Measurements from ENCODE around the gene PPFIA1. TPM values are rescaled to one million over a fixed set of nuclear protein-coding genes. Genes with fewer than 3 reads are reported as not detected.

PPFIA1 gene
- total RNA-seq, 6 donors from 2014 or later, result 53.7 to 164 (median 83.3) TPM

DNA sequence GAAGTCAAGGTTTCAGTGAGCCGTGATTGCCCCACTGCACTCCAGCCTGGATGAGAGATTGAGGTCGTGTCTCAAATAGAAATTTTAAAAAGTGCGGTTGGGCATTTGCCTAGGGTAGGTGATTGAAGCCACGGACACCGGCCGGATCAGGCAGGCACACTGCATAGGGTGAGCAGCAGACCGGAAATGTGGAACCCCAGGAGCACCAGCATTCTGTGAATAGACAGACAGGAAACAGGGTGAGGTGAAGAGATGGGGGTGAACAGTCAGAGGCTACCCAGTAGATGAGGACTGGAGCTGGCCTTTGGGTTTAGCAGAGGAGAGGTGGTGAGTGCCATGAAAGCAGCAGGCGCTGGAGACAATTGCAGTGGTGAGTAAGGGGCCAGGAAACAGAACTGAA is 43.5 kb downstream of the PPFIA1 start:
- Histone ChIP-seq H3K27ac (peak overlapping the region in 2 of 4 donors; percentile 17 to 29), H3K36me3 (peaks cover 0 to under 1% (median 0%) of the 10 kb centered on the region in 4 donors), H3K27me3 (no peaks in the 10 kb centered on the region), H3K4me3 (peak overlapping the region in 1 of 4 donors; percentile 26), H3K9me3 (no peaks in the 10 kb centered on the region), H3K4me1 (peaks cover 2 to 19% (median 14%) of the 10 kb centered on the region in 4 donors)
- TF ChIP-seq POLR2AphosphoS5 (IDR thresholded peaks at IDR 0.05) (no peak), POLR2A (IDR thresholded peaks at IDR 0.05) (no peak), EP300 (IDR thresholded peaks at IDR 0.05) (no peak), CTCF (IDR thresholded peaks at IDR 0.05) (no peak)
- WGBS, 2 donors, result 77 to 87% methylated on average over 8 of the region's 8 CpGs
- ATAC-seq (ENCODE audit: low FRiP score in 2 of 2) (no peak), DNase-seq (no peak)

DNA sequence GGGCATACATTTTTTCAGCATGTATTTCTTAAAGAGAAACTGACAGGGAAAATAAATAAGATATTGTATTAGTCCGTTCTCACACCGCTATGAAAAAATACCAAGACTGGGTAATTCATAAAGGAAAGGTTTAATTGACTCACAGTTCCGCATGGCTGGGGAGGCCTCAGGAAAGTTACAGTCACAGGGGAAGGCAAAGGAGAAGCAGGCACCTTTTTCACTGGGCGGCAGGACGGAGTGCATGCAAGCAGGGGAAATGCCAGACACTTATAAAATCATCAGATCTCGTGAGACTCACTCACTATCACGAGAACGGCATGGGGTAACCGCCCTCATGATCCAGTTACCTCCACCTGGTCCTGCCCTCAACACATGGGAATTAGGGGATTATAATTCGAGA is 44.2 kb downstream of the PPFIA1 start:
- Histone ChIP-seq H3K27me3 (no peaks in the 10 kb centered on the region), H3K9me3 (no peaks in the 10 kb centered on the region), H3K36me3 (peaks cover 0 to 8% (median 2%) of the 10 kb centered on the region in 4 donors), H3K27ac (peak overlapping the region in 3 of 4 donors; percentile 9 to 60 (median 18)), H3K4me1 (peaks cover 2 to 25% (median 18%) of the 10 kb centered on the region in 4 donors), H3K4me3 (peak overlapping the region in 1 of 4 donors; percentile 26)
- 72 to 80% methylated on average over 10 of the region's 10 CpGs for WGBS, 2 donors
- peak in 1 of 2 donors; percentile 48 for ATAC-seq (ENCODE audit: low FRiP score in 2 of 2)
- TF ChIP-seq POLR2AphosphoS5 (IDR thresholded peaks at IDR 0.05), result peak in 1 of 2 donors; percentile 37
- TF ChIP-seq POLR2A (IDR thresholded peaks at IDR 0.05), result peak in 1 of 4 donors; percentile 45
- no peak for TF ChIP-seq EP300 (IDR thresholded peaks at IDR 0.05)
- TF ChIP-seq CTCF (IDR thresholded peaks at IDR 0.05), result no peak
- peak in 1 of 2 donors; percentile 49 for DNase-seq

- DNase-seq (no peak), ATAC-seq (ENCODE audit: low FRiP score in 2 of 2) (peak in 1 of 2 donors; percentile 66)
- no peaks in the 10 kb centered on the region for H3K27me3 ChIP-seq
- H3K27ac ChIP-seq, result peak overlapping the region in 3 of 4 donors; percentile 5 to 60 (median 48)
- TF ChIP-seq POLR2A (IDR thresholded peaks at IDR 0.05) (no peak), EP300 (IDR thresholded peaks at IDR 0.05) (no peak), CTCF (IDR thresholded peaks at IDR 0.05) (no peak), POLR2AphosphoS5 (IDR thresholded peaks at IDR 0.05) (no peak)
- WGBS, 2 donors, result 62 to 65% methylated on average over 4 of the region's 4 CpGs
- H3K9me3 ChIP-seq, result no peaks in the 10 kb centered on the region
- no peak overlapping the region for H3K4me3 ChIP-seq
- peaks cover 2 to 26% (median 20%) of the 10 kb centered on the region in 4 donors for H3K4me1 ChIP-seq
- peaks cover 0 to 13% (median 5%) of the 10 kb centered on the region in 4 donors for H3K36me3 ChIP-seq
These were observed 45.2 kb downstream of the PPFIA1 start for GRCh38 chr11:70315716-70316115.

DNA sequence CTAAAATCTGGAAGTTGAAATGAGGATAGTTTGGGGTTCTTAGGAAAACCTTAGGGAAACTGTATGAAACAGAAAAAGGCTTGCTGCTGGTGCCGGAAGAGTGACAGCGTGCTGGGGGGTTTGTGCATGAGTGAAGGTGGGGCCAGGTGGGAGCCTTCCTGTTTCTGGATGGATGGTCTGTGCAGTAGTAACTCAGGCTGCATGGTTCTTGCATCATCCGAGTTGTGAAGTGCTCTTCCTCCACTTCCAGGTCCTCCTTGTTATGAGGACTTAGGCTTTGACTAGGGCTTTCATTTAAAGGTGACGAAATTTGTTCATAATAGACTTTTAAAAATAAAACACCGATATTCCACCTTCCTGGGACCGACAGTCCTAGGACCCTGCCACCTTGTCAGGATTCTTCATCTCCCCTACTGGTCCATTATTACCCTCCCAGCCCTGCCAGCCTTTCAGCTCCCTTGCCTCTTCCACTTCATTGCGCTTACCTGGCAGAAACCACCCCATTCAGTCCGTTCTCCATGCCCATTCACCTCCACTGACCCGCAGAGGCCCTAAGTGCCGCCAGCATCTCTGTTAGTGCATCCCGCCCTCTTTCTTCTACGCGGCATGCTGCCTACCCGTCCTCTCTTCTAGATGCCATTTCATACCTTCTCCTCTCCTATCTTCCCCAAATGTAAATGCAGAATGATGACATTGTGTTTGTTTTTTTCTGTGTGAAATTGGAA is 47.3 kb downstream of the PPFIA1 start:
- Histone ChIP-seq H3K4me1 (peaks cover 2 to 27% (median 21%) of the 10 kb centered on the region in 4 donors), H3K27me3 (no peaks in the 10 kb centered on the region), H3K27ac (peak overlapping the region in 3 of 4 donors; percentile 33 to 59 (median 43)), H3K36me3 (peaks cover 0 to 13% (median 5%) of the 10 kb centered on the region in 4 donors), H3K9me3 (no peaks in the 10 kb centered on the region), H3K4me3 (no peak overlapping the region)
- DNase-seq, result peak in 1 of 2 donors; percentile 67
- WGBS, 2 donors, result 71 to 79% methylated on average over 14 of the region's 14 CpGs
- TF ChIP-seq EP300 (IDR thresholded peaks at IDR 0.05) (peak in 1 of 4 donors; percentile 23), POLR2A (IDR thresholded peaks at IDR 0.05) (no peak)
- no peak for ATAC-seq (ENCODE audit: low FRiP score in 2 of 2)

DNA sequence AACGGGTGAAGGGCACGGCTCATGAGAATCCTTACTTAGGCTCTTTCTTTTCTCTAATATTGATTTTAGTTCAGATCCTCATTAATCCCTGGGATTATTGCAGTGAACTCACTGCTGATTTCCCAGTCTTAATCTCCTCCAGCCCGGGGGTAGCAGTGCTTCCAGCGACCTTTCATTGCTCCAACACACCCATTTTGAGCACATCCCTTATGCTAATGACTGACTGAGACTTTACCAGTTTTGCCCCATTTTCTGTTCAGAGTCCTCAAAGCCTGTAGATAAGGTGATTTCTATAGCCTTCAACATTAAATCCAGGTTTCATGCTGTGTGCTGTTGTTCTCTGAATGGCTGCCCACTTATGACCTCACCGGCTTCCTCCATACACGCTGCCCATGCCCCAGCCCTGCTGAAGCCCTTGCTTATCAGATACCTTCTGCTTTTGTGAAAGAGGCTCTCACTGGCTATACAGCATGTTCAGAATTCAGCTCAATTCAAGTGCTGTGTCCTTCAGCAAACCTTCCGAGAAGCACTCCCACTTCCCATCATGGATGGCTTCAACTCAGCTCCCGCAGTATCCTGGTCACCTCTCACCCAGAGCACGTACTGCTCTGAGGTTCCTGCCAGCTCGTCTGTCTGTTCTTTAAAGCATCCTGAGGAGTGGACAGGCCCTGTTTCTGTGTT is 49.0 kb downstream of the PPFIA1 start:
- Histone ChIP-seq H3K4me1 (peaks cover 13 to 42% (median 33%) of the 10 kb centered on the region in 4 donors), H3K36me3 (peaks cover 0 to 20% (median 7%) of the 10 kb centered on the region in 4 donors), H3K9me3 (no peaks in the 10 kb centered on the region), H3K4me3 (no peak overlapping the region), H3K27ac (peak overlapping the region in 1 of 4 donors; percentile 4), H3K27me3 (no peaks in the 10 kb centered on the region)
- peak in 1 of 2 donors; percentile 67 for DNase-seq
- no peak for ATAC-seq (ENCODE audit: low FRiP score in 2 of 2)
- TF ChIP-seq EP300 (IDR thresholded peaks at IDR 0.05) (peak in 2 of 4 donors; percentile 33 to 82), CTCF (IDR thresholded peaks at IDR 0.05) (no peak), POLR2A (IDR thresholded peaks at IDR 0.05) (no peak), POLR2AphosphoS5 (IDR thresholded peaks at IDR 0.05) (peak; percentile 34 to 42)
- WGBS, 2 donors, result 72 to 75% methylated on average over 9 to 10 of the region's 10 CpGs

All from upper lobe of left lung (tissue), 6 donors.